ENCODE results near the gene CTNNA3.

The CTNNA3 gene

GRCh38 chr10:66813122-66813521, 882.9 kb downstream of the CTNNA3 start:
- DNase-seq (ENCODE audit: low read depth in 2 of 2), result no peak

GRCh38 chr10:66811211-66811610, 884.8 kb downstream of the CTNNA3 start:
- DNase-seq (ENCODE audit: low read depth in 2 of 2), result no peak

GRCh38 chr10:66809402-66809801, 886.6 kb downstream of the CTNNA3 start:
- DNase-seq (ENCODE audit: low read depth in 2 of 2), result no peak

GRCh38 chr10:66805612-66806011, 890.4 kb downstream of the CTNNA3 start:
- DNase-seq (ENCODE audit: low read depth in 2 of 2), result no peak

GRCh38 chr10:66804962-66805361, 891.0 kb downstream of the CTNNA3 start:
- DNase-seq (ENCODE audit: low read depth in 2 of 2), result no peak

GRCh38 chr10:66803174-66803573, 892.8 kb downstream of the CTNNA3 start:
- no peak for DNase-seq (ENCODE audit: low read depth in 2 of 2)

- DNase-seq (ENCODE audit: low read depth in 2 of 2), result no peak
Observed at GRCh38 chr10:66799474-66799873, 896.5 kb downstream of the CTNNA3 start.

GRCh38 chr10:66795866-66796265, 900.1 kb downstream of the CTNNA3 start:
- no peak for DNase-seq (ENCODE audit: low read depth in 2 of 2)

GRCh38 chr10:66792441-66792840, 903.6 kb downstream of the CTNNA3 start:
- no peak for DNase-seq (ENCODE audit: low read depth in 2 of 2)

- DNase-seq (ENCODE audit: low read depth in 2 of 2), result no peak
Observed at GRCh38 chr10:66788178-66788987, 907.6 kb downstream of the CTNNA3 start.

- no peak for DNase-seq (ENCODE audit: low read depth in 2 of 2)
Observed at GRCh38 chr10:66786709-66787108, 909.3 kb downstream of the CTNNA3 start.

- no peak for DNase-seq (ENCODE audit: low read depth in 2 of 2)
Observed at GRCh38 chr10:66784770-66785169, 911.2 kb downstream of the CTNNA3 start.

- DNase-seq (ENCODE audit: low read depth in 2 of 2), result no peak
Observed at GRCh38 chr10:66783316-66783715, 912.7 kb downstream of the CTNNA3 start.

- DNase-seq (ENCODE audit: low read depth in 2 of 2), result no peak
Observed at GRCh38 chr10:66782776-66783175, 913.2 kb downstream of the CTNNA3 start.

- no peak for DNase-seq (ENCODE audit: low read depth in 2 of 2)
Observed at GRCh38 chr10:66782144-66782543, 913.9 kb downstream of the CTNNA3 start.

GRCh38 chr10:66780796-66781195, 915.2 kb downstream of the CTNNA3 start:
- no peak for DNase-seq (ENCODE audit: low read depth in 2 of 2)

GRCh38 chr10:66778351-66778750, 917.6 kb downstream of the CTNNA3 start:
- DNase-seq (ENCODE audit: low read depth in 2 of 2), result no peak

- no peak for DNase-seq (ENCODE audit: low read depth in 2 of 2)
Observed at GRCh38 chr10:66777665-66778064, 918.3 kb downstream of the CTNNA3 start.

- no peak for DNase-seq (ENCODE audit: low read depth in 2 of 2)
Observed at GRCh38 chr10:66773472-66773817, 922.5 kb downstream of the CTNNA3 start.

- no peak for DNase-seq (ENCODE audit: low read depth in 2 of 2)
Observed at GRCh38 chr10:66772548-66773471, 923.2 kb downstream of the CTNNA3 start.

- DNase-seq (ENCODE audit: low read depth in 2 of 2), result no peak
Observed at GRCh38 chr10:66767707-66768106, 928.3 kb downstream of the CTNNA3 start.

- no peak for DNase-seq (ENCODE audit: low read depth in 2 of 2)
Observed at GRCh38 chr10:66762218-66762729, 933.7 kb downstream of the CTNNA3 start.

GRCh38 chr10:66760941-66761340, 935.1 kb downstream of the CTNNA3 start:
- no peak for DNase-seq (ENCODE audit: low read depth in 2 of 2)
